ENCODE measurements around the gene PTPRG. TPM values are rescaled to one million over a fixed set of nuclear protein-coding genes. Genes with fewer than 3 reads are reported as not detected.

Gene PTPRG
- total RNA-seq, 2 donors from 2014 or later = 23.9 to 31.6 TPM

- Histone ChIP-seq H3K36me3 (replicated peaks in 1 of 2; ENCODE audit: insufficient read depth in 1 of 2, low read depth in 2 of 2) (no peaks in the 10 kb centered on the region), H3K27ac (no peak overlapping the region), H3K9me3 (no peaks in the 10 kb centered on the region), H3K27me3 (no peaks in the 10 kb centered on the region), H3K4me1 (no peaks in the 10 kb centered on the region), H3K4me3 (no peak overlapping the region)
- no peak for ATAC-seq
- 66 to 73% methylated on average over 8 of the region's 8 CpGs for WGBS, 2 donors
- no peak for DNase-seq
- TF ChIP-seq CTCF (IDR thresholded peaks at IDR 0.05) (no peak), POLR2A (IDR thresholded peaks at IDR 0.05) (no peak)
- intact Hi-C loops (cut with DNase I) = no loop called here
These were observed 417.4 kb downstream of the PTPRG start for GRCh38 chr3:61978460-61979419.

GRCh38 chr3:61979638-61980037 is 418.3 kb downstream of the PTPRG start:
- Histone ChIP-seq H3K27me3 (no peaks in the 10 kb centered on the region), H3K4me3 (no peak overlapping the region), H3K4me1 (no peaks in the 10 kb centered on the region), H3K9me3 (no peaks in the 10 kb centered on the region), H3K36me3 (replicated peaks in 1 of 2; ENCODE audit: insufficient read depth in 1 of 2, low read depth in 2 of 2) (no peaks in the 10 kb centered on the region), H3K27ac (no peak overlapping the region)
- intact Hi-C loops (cut with DNase I) = no loop called here
- TF ChIP-seq CTCF (IDR thresholded peaks at IDR 0.05) (no peak), POLR2A (IDR thresholded peaks at IDR 0.05) (no peak)
- DNase-seq (no peak), ATAC-seq (no peak)
- WGBS, 2 donors = 36 to 50% methylated on average over 2 of the region's 2 CpGs

GRCh38 chr3:61980041-61980440 is 418.7 kb downstream of the PTPRG start:
- ATAC-seq = no peak

GRCh38 chr3:61981060-61981459 is 419.7 kb downstream of the PTPRG start:
- no peak overlapping the region for H3K4me3 ChIP-seq
- intact Hi-C loops (cut with DNase I) = no loop called here
- H3K27ac ChIP-seq = no peak overlapping the region
- 88 to 96% methylated on average over 7 of the region's 7 CpGs for WGBS, 2 donors
- H3K36me3 ChIP-seq (replicated peaks in 1 of 2; ENCODE audit: insufficient read depth in 1 of 2, low read depth in 2 of 2) = no peaks in the 10 kb centered on the region
- TF ChIP-seq CTCF (IDR thresholded peaks at IDR 0.05) (no peak), POLR2A (IDR thresholded peaks at IDR 0.05) (no peak)
- no peaks in the 10 kb centered on the region for H3K27me3 ChIP-seq
- ATAC-seq (no peak), DNase-seq (no peak)
- no peaks in the 10 kb centered on the region for H3K4me1 ChIP-seq
- no peaks in the 10 kb centered on the region for H3K9me3 ChIP-seq

More at GRCh38 chr3:61980041-61980440, 418.7 kb downstream of the PTPRG start:
- no peaks in the 10 kb centered on the region for H3K4me1 ChIP-seq
- H3K27ac ChIP-seq = no peak overlapping the region
- DNase-seq = no peak
- no peaks in the 10 kb centered on the region for H3K27me3 ChIP-seq
- no peak overlapping the region for H3K4me3 ChIP-seq
- no peaks in the 10 kb centered on the region for H3K9me3 ChIP-seq
- 73 to 78% methylated on average over 4 of the region's 4 CpGs for WGBS, 2 donors
- no peak for TF ChIP-seq CTCF (IDR thresholded peaks at IDR 0.05)
- TF ChIP-seq POLR2A (IDR thresholded peaks at IDR 0.05) = no peak
- no peaks in the 10 kb centered on the region for H3K36me3 ChIP-seq (replicated peaks in 1 of 2; ENCODE audit: insufficient read depth in 1 of 2, low read depth in 2 of 2)
- intact Hi-C loops (cut with DNase I) = no loop called here

GRCh38 chr3:61983479-61983878 is 422.1 kb downstream of the PTPRG start:
- Histone ChIP-seq H3K4me1 (no peaks in the 10 kb centered on the region), H3K36me3 (replicated peaks in 1 of 2; ENCODE audit: insufficient read depth in 1 of 2, low read depth in 2 of 2) (no peaks in the 10 kb centered on the region), H3K27me3 (no peaks in the 10 kb centered on the region), H3K9me3 (no peaks in the 10 kb centered on the region), H3K27ac (no peak overlapping the region), H3K4me3 (no peak overlapping the region)
- intact Hi-C loops (cut with DNase I) = no loop called here
- TF ChIP-seq CTCF (IDR thresholded peaks at IDR 0.05) = no peak
- TF ChIP-seq POLR2A (IDR thresholded peaks at IDR 0.05) = no peak
- ATAC-seq (no peak), DNase-seq (no peak)

All from body of pancreas (tissue), 4 donors.